Mesothelial cell of epicardium (in vitro differentiated cells): ENCODE data around the gene CHRNE. TPM values are rescaled to one million over a fixed set of nuclear protein-coding genes. Genes with fewer than 3 reads are reported as not detected.
"Not testable (repeated sequence)": the region's sequence is repeated elsewhere in the genome, so short reads cannot be mapped to it uniquely, and the experiment has no call there.

Experiments used
- DNase-seq, 2 experiments: peaks; one replicate each; pipeline ENCODE4 v3.0.0; 2021; ENCODE audit warnings: low spot score in 2 of 2; ENCODE audit not compliant: unreplicated experiment in 2 of 2
- H3K27ac Mint-ChIP-seq: 2 replicates; pipeline ENCODE4 v1.8.0; 2021; ENCODE audit warnings: mixed read lengths
- H3K27me3 Mint-ChIP-seq: 2 replicates; pipeline ENCODE4 v1.8.0; 2021; ENCODE audit warnings: low read depth, mixed read lengths
- H3K36me3 Mint-ChIP-seq: 2 replicates; pipeline ENCODE4 v1.8.0; 2021; ENCODE audit warnings: mixed read lengths
- H3K4me1 Mint-ChIP-seq: 2 replicates; pipeline ENCODE4 v1.8.0; 2021; ENCODE audit warnings: mixed read lengths
- H3K4me3 Mint-ChIP-seq: 2 replicates; pipeline ENCODE4 v1.8.0; 2021; ENCODE audit warnings: mild to moderate bottlenecking, moderate library complexity, mixed read lengths
- H3K9me3 Mint-ChIP-seq: 2 replicates; pipeline ENCODE4 v1.8.0; 2021; ENCODE audit warnings: mixed read lengths
- total RNA-seq: library from RNA; stranded (reverse); gene quantifications from 3 replicates; pipeline ENCODE4 v1.2.1, GENCODE V29; 2021
- TF ChIP-seq, protein P1 (sequence below): fragments of 200-600 bp; sonication (generic); IDR thresholded peaks from one replicate; pipeline ENCODE4 v1.5.0; 2021; ENCODE audit warnings: antibody characterized with exemption; ENCODE audit not compliant: unreplicated experiment

CHRNE gene
- total RNA-seq, 1 donor from 2014 or later, result 1.5 TPM

DNA sequence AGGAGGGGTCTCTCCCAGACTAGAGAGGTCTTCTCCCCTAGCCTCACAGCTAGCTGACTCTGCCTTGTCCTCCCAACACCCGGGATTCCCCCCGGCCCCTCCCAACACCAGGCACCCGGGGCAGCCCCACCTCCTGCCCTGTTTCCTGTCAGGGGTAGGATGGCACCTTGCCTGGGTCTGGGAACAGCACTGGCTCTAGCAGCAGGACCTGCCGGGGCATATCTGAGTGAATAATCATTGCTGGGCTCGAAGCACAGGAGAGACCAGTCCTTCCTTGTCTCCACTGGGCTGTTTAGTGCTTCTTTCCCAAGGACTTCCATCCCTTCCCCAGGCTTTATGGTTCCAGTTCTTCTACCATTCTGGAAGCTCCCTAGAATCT is 44.0 kb downstream of the CHRNE start:
- H3K4me3 Mint-ChIP-seq, result no peak overlapping the region
- TF ChIP-seq, protein P1, sequence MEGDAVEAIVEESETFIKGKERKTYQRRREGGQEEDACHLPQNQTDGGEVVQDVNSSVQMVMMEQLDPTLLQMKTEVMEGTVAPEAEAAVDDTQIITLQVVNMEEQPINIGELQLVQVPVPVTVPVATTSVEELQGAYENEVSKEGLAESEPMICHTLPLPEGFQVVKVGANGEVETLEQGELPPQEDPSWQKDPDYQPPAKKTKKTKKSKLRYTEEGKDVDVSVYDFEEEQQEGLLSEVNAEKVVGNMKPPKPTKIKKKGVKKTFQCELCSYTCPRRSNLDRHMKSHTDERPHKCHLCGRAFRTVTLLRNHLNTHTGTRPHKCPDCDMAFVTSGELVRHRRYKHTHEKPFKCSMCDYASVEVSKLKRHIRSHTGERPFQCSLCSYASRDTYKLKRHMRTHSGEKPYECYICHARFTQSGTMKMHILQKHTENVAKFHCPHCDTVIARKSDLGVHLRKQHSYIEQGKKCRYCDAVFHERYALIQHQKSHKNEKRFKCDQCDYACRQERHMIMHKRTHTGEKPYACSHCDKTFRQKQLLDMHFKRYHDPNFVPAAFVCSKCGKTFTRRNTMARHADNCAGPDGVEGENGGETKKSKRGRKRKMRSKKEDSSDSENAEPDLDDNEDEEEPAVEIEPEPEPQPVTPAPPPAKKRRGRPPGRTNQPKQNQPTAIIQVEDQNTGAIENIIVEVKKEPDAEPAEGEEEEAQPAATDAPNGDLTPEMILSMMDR, result no peak
- peaks cover 39% of the 10 kb centered on the region for H3K4me1 Mint-ChIP-seq
- no peaks in the 10 kb centered on the region for H3K27me3 Mint-ChIP-seq
- H3K36me3 Mint-ChIP-seq, result no peaks in the 10 kb centered on the region
- peak overlapping the region; percentile 77 for H3K27ac Mint-ChIP-seq
- no peaks in the 10 kb centered on the region for H3K9me3 Mint-ChIP-seq
- no peak for DNase-seq

DNA sequence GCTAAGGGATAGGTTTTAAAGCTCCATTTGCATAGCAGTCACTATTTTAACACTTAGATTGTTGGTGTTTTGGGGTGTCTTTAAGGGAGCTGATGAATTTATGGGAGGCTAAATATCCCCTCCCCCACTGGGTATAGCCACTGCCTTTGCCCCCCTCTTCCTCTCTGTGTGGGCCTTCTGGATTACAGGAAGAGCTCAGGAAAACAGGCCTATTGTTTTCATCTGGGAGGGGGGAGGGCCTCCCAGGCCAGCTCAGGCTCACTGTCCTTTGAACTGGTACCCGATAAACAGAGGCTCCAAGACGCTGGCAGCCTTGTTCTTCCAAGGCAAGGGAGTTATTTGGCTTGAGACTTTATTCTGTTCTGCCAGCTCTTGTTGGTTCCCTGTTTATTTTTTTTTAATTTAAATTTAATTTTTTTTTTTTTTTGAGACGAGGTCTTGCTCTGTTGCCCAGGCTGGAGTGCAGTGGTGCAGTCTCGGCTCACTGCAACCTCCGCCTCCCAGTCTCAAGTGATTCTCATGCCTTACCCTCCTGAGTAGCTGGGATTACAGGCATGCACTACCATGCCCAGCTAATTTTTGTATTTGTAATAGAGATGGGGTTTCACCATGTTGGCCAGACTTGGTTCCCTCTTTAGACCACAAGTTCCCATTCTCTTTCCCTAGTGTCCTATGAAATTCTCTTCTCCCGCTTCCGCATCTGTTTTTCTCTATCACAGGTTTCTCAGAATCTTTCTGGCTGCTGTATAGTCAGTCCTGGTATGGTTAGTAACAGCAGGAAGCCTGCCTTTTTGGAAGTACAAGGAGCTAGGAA is 44.6 kb downstream of the CHRNE start:
- H3K36me3 Mint-ChIP-seq, result no peaks in the 10 kb centered on the region
- H3K27me3 Mint-ChIP-seq, result no peaks in the 10 kb centered on the region
- no peaks in the 10 kb centered on the region for H3K9me3 Mint-ChIP-seq
- peaks cover 45% of the 10 kb centered on the region for H3K4me1 Mint-ChIP-seq
- no peak for DNase-seq
- H3K4me3 Mint-ChIP-seq, result no peak overlapping the region
- TF ChIP-seq, protein P1, result no peak
- H3K27ac Mint-ChIP-seq, result peak overlapping the region; percentile 77

DNA sequence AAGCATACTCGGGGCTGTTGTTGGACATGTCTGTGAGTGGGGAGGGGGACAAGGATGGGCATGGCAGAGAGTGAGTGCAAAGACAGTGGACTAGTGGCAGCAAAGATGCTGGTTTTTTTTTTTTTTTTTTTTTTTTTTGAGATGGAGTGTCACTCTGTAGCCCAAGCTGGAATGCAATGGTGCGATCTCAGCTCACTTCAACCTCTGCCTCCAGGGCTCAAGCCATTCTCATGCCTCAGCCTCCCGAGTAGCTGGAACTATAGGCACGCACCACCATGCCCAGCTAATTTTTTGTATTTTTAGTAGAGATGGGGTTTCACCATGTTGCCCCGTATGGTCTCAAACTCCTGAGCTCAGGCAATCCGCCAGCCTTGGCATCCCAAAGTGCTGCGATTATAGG is 45.6 kb downstream of the CHRNE start:
- not testable (repeated sequence) for H3K36me3 Mint-ChIP-seq, H3K27me3 Mint-ChIP-seq, DNase-seq, H3K9me3 Mint-ChIP-seq, H3K4me3 Mint-ChIP-seq
- Mint-ChIP-seq H3K4me1 (peaks cover 47% of the 10 kb centered on the region), H3K27ac (peak overlapping the region; percentile 27)

DNA sequence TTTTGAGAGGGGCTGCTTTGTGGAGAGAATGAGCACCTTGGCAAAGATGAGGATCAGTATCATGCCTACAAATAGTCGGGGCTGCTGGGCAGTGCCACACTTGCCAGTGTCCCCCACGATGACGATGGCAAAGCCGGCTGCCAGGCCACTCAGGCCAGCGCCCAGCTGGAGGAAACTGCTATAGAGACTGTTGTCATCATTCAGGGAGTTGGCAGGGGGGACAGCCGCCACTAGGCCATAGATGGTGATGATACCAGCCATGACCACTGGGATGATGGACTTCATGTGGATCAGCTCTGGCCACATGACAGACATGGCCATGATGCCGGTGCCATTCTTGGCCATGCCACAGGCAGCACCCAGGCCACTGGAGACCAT is 46.0 kb downstream of the CHRNE start:
- Mint-ChIP-seq H3K36me3 (no peaks in the 10 kb centered on the region), H3K27ac (peak overlapping the region; percentile 92), H3K27me3 (no peaks in the 10 kb centered on the region), H3K4me1 (peaks cover 51% of the 10 kb centered on the region), H3K4me3 (no peak overlapping the region), H3K9me3 (no peaks in the 10 kb centered on the region)
- TF ChIP-seq, protein P1, result no peak
- DNase-seq, result no peak

DNA sequence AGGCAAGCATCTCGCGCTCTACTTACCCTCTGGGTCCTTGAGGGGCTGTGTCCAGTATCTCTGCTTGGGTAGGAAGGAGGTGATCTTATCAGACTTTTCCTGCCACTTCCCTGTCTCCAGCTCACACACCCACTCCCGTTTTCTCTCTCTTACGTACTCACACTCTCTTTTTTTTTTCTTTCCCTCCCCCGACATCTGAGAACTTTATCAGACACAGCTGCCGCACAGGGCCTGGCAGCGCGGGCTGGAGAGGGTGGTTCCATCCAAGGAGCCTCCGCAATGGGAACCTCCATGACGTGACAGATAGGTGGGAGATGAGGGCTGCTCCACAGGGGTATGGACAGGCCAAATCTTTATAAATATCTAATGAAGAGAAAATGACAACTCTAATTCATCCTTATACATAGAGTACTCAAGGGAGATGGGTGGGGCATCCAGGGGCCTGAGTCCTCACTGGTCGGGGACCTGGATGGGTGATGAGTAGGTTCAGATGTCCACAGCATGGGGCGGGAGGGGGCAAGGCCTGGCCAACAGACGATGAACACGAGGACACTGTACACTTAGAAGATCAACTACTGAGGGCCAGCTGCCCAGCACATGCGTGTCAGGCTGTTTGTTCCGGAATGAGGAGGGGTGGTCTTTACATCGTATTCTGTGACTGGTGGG is 46.5 kb downstream of the CHRNE start:
- Mint-ChIP-seq H3K27ac (peak overlapping the region; percentile 92), H3K27me3 (no peaks in the 10 kb centered on the region), H3K4me1 (peaks cover 54% of the 10 kb centered on the region), H3K36me3 (no peaks in the 10 kb centered on the region), H3K4me3 (no peak overlapping the region), H3K9me3 (no peaks in the 10 kb centered on the region)
- TF ChIP-seq, protein P1, result no peak
- DNase-seq, result no peak

DNA sequence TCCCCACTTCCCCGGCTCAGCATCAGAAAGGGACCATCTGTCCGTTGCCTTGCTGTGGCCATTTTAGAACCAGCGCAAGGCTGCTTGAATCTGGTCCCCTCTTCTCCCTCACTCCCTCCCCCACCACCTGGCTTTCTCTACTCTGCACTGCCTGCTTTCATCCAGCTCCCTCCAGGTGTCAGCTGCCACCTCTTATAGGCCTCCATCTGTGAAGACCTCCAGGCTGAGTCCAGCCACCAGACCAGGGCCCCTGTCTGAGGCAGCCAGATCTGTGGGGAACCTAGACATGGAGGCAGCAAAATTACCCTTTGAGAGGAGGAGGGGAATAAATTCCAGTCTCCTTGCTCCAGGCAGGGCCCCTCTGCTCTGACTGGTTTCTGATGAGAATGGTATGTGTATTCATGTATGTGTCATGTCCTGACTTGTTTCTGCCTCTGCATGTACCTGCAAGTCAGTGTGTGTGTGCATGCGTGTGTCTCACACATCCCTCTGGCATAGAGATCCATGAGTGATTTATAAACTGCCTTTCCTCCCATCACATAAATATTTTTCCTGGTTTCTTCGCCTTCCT is 48.7 kb downstream of the CHRNE start:
- no peaks in the 10 kb centered on the region for H3K9me3 Mint-ChIP-seq
- TF ChIP-seq, protein P1, result no peak
- no peaks in the 10 kb centered on the region for H3K27me3 Mint-ChIP-seq
- H3K4me3 Mint-ChIP-seq, result peak overlapping the region; percentile 4
- H3K27ac Mint-ChIP-seq, result peak overlapping the region; percentile 96
- H3K4me1 Mint-ChIP-seq, result peaks cover 72% of the 10 kb centered on the region
- H3K36me3 Mint-ChIP-seq, result no peaks in the 10 kb centered on the region
- DNase-seq, result peak; percentile 32 to 51
